Measurements from ENCODE around the gene TRMT2A.

Gene TRMT2A

DNA sequence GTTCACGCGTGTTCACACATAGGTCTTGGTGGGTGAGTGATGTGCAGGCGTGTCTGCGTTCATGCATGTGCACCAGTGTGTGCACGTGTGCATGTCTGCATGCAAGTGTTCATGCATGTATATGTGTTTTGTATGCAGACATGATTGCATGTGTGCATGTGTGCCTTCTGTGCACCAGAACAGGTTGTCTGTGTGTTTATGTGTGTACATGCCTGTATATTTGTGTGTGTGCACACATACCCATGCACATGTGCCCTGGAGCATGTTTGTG lies 19.5 kb upstream of the TRMT2A start:
- no peak for DNase-seq (ENCODE audit: low read depth, low spot score)
- H3K4me3 ChIP-seq (ENCODE audit: low read length): no peak overlapping the region

GRCh38 chr22:20135806-20136602 lies 19.0 kb upstream of the TRMT2A start:
- H3K4me3 ChIP-seq (ENCODE audit: low read length): no peak overlapping the region
- no peak for DNase-seq (ENCODE audit: low read depth, low spot score)

DNA sequence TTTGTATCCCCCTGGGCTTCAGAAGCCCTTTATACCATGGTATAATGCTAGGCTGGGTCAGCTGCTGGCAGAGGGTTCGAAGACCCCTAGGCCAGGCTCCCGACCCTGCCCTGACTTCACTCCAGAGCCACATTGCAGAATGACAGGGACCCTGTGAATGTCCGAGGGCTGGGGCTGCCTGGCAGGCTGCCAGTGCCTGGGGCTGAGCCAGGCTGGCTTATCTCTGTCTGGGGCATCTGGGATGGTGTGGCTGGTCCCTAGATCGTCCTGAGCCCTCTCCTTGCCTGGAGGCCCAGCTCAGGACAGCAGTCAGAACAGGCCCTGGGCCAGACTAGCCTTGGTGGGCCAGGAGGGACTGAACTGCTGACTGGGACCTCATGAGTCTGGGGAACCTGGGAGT lies 18.2 kb upstream of the TRMT2A start:
- H3K4me3 ChIP-seq (ENCODE audit: low read length): no peak overlapping the region
- DNase-seq (ENCODE audit: low read depth, low spot score): no peak

- H3K4me3 ChIP-seq (ENCODE audit: low read length): no peak overlapping the region
- DNase-seq (ENCODE audit: low read depth, low spot score): no peak
Measured at GRCh38 chr22:20133930-20134549, 17.0 kb upstream of the TRMT2A start.

DNA sequence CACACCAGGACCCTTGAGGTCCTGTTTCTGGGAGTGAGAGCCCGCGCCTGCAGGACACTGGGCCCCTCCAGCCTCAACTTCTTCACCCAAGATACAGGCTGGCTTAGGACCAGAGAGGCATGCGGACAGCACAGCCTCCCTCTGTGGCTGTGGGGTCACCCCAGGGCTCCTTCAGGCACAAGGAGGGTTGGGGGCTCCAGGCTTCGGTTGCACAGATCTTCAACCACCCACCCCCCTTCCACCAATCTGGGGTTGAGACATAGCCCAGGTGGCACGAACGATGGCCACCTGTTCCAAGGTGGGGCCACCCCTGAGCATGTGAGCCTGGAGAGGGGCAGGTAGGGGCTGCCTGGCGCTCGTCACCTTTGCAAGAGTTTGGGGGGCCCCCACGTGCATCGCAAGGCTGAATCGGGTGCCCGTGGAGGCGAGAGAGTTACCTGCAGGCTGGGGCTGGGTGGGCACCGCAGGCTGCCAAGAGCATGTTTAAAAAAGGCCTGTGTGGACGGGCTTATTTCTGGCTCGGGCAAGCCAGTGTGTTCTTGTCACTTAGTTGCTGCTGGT lies 15.7 kb upstream of the TRMT2A start:
- H3K4me3 ChIP-seq (ENCODE audit: low read length): peak overlapping the region; percentile 76
- DNase-seq (ENCODE audit: low read depth, low spot score): no peak

GRCh38 chr22:20131859-20132685 lies 15.0 kb upstream of the TRMT2A start:
- DNase-seq (ENCODE audit: low read depth, low spot score): no peak
- peak overlapping the region; percentile 76 for H3K4me3 ChIP-seq (ENCODE audit: low read length)

DNA sequence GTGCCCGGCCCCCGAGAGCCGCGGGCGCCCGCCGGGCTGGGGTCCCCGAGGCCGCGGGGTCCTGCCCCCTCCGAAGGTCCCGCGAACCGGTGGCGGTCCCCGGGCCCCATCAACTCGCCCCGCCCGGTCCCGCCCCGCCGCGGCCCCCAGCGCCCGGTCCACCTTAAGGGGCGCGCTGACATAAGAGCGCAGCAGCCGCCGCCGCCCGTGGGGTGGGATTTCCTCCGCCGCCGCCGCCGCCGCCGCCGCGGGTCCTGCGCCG lies 14.5 kb upstream of the TRMT2A start, which contains the start of gene ZDHHC8:
ZDHHC8 (plus strand) TSS at position 208 of the 262 bp plus-strand sequence. CDS start 144 bp downstream, outside the sequence.
- H3K4me3 ChIP-seq (ENCODE audit: low read length): peak within 1 kb of the TSS; percentile 76
- no peak for DNase-seq (ENCODE audit: low read depth, low spot score)

DNA sequence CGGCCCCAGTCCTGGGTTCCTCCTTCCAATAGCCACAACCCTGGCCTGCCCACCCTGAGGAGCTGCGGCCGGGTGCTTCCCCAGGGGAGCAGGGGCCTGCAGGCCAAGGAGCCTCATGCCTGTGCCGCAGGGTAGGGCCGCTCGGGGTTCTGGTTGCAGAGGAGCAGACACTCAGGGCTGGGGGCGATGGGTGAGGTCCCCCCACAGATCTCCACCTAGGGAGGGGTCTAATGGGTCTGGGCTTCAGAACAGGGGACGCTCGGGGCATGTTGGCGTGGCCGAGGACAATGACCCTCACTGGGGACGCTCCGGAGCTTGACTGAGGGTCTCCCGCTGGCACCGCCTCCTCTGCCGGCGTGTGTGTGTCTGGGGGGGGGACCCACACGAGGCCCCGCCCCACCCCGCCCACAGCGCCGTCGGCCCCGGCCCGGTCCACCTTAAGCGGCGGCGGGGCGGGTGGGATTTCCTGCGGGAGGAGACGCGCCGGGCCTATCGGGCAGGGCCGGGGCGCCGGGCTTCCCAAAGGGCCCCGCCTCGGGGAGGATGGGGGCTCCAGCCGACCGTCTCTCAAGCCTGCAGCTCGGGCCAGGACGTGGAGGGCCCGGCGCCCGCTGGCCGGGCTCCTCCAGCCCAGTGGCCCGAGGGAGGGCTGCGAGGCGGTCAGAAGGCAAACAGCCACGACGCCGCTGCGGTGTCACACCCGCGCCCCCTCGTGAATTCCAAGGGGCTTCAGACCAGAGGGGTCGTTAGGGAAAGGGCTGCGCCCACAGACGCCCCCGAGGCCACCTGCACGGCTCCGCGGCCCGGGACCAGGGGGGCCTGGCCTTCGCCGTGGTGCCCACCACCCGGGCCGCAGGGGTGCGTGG lies 13.9 kb upstream of the TRMT2A start:
- peak overlapping the region; percentile 68 for H3K4me3 ChIP-seq (ENCODE audit: low read length)
- DNase-seq (ENCODE audit: low read depth, low spot score): peak; percentile 62

DNA sequence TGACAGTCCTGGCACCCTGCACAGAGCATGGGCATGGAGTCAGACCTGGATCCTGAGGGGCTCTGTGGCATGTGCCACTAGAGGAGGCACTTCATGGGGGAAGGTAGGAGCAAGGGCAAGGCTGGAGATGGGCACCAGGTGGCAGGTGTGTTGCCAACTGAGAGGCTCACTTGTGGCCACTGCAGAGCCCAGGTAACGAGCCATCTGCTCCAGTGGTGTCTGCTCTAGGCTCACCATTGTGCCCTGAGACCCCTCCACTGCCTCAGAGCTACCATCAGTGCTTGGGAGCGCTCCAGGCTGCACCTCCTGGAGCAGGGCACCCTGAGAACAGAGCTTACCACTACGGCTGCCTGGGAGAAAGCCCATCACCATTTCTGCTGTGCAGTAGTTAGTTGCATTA lies 13.3 kb upstream of the TRMT2A start:
- DNase-seq (ENCODE audit: low read depth, low spot score): peak; percentile 48
- H3K4me3 ChIP-seq (ENCODE audit: low read length): no peak overlapping the region

GRCh38 chr22:20129747-20130014 lies 12.7 kb upstream of the TRMT2A start:
- no peak for DNase-seq (ENCODE audit: low read depth, low spot score)
- no peak overlapping the region for H3K4me3 ChIP-seq (ENCODE audit: low read length)

GRCh38 chr22:20128902-20129746 lies 12.1 kb upstream of the TRMT2A start:
- peak; percentile 41 for DNase-seq (ENCODE audit: low read depth, low spot score)
- no peak overlapping the region for H3K4me3 ChIP-seq (ENCODE audit: low read length)

GRCh38 chr22:20128619-20128901 lies 11.5 kb upstream of the TRMT2A start:
- H3K4me3 ChIP-seq (ENCODE audit: low read length): no peak overlapping the region
- no peak for DNase-seq (ENCODE audit: low read depth, low spot score)

GRCh38 chr22:20127869-20128618 lies 11.0 kb upstream of the TRMT2A start:
- no peak for DNase-seq (ENCODE audit: low read depth, low spot score)
- H3K4me3 ChIP-seq (ENCODE audit: low read length): no peak overlapping the region

DNA sequence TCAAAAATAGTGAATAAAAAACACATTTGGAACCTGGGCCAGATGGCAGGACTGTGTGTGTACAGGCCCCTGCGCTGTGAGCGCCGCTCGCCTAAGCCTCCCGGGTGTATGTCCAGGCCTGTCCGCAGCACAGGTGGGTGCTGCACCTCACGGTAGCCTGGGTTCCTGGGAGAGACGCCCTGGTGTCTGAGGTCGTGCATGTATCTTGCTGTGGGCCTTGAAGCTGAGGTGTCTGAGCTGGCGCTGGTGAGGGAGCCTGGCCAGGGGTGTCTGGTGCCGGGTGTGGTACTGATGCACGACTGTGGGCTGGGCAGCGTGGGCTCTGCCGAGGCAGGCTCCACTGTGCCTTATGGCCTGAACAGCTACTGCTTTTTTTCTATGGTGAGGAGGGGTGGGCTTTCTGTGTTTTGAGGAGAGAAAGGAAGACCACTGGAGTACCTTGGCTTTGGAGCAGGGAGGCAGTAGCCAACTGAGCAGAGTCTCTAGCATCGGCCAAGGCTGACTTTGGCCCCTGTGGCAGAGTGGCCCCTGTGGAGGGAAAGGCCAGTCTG lies 10.4 kb upstream of the TRMT2A start:
- DNase-seq (ENCODE audit: low read depth, low spot score): no peak
- no peak overlapping the region for H3K4me3 ChIP-seq (ENCODE audit: low read length)

DNA sequence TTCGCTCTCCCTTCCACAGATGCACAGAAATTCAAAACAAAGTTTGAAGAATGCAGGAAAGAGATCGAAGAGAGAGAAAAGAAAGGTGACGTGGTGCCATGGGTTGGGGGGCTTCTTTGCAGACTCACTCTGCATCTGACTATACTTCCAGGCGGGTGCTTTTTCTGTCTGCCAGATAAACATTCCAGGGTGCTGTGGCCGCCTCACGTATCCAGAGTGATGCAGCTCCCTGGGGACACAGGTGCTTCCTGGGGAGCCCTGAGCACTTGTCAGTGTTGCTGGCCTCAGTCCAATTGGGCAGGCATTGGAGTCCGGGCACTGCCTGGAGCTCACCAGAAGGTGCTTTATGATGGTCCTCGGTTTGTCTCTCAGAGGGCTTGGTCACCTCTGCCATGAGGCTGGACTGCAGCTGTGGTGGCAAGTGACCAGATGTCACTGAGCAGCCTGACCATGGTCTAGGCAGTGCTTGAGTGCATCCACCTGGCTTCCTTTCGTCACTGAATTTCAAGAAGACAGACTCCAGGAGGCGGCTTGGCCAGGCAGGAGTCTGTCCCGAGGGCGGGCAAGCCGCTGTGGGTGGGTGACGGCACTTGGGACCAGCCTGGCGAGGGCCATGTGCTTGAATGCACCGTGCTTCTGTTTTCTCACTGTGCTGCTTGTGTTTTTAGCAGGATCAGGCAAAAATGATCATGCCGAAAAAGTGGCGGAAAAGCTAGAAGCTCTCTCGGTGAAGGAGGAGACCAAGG lies 9.4 kb upstream of the TRMT2A start:
- no peak for DNase-seq (ENCODE audit: low read depth, low spot score)
- H3K4me3 ChIP-seq (ENCODE audit: low read length): no peak overlapping the region

DNA sequence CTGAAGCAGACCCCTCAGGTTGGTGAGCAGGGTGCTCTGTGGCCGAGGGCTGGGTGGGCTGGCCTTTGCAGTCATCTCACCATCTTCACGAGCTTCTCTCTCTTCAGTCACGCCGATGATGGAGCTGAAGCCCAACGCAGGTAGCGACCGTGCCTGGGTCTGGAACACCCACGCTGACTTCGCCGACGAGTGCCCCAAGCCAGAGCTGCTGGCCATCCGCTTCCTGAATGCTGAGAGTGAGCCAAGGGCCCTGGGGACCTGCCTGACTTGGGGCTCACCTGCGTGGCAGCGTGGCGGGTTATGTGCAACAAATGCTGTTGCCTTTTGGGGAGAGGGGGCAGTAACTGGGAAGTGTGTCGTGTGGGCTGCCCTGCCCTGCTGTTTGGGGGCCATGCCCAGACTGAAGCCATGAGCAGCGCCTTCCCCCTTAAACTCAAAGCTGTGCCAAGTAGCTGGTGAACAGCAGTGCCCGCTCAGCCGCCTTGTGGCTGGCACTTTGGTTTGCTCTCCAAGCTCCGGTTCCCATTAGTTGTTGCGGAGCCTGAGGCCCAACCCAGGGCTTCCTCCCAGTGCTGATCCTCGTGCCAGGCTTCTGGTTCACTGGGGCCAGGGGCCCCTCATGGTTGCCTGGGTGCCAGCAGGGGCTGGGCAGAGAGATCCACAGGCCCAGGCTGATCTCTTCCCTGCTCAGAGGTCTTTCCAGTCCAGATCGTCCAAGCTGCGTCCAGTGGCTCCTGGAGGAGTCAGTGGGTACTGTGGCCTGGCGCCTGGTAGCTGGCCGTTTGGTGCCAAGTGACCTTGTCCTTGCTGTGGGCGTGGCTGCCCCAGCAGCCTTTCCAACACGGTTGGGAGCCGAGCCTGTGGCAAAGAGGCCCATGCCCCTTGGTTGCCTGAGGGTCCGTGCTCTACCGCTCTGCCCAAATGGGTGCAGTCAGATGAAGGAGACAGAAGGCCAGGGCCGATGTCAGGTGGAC lies 8.5 kb upstream of the TRMT2A start:
- H3K4me3 ChIP-seq (ENCODE audit: low read length): no peak overlapping the region
- no peak for DNase-seq (ENCODE audit: low read depth, low spot score)

Data from Jurkat, Clone E6-1 (cell line).